Endodermal cell (in vitro differentiated cells): Measurements from ENCODE around the gene ATXN1. TPM values are rescaled to one million over a fixed set of nuclear protein-coding genes. Genes with fewer than 3 reads are reported as not detected.

Source experiments
- DNase-seq: peaks from one replicate; pipeline ENCODE4 v3.0.0-alpha.2; 2017
- H3K27ac ChIP-seq: 2 replicates; pipeline ENCODE4 v1.5.1; 2013; ENCODE audit warnings: mild to moderate bottlenecking, low read depth, low read length, moderate library complexity
- H3K27me3 ChIP-seq: 2 replicates; pipeline ENCODE4 v1.6.1; 2013; ENCODE audit warnings: mild to moderate bottlenecking, low read length, moderate library complexity; ENCODE audit not compliant: insufficient read depth, control insufficient read depth, poor library complexity, severe bottlenecking
- H3K36me3 ChIP-seq: 2 replicates; pipeline ENCODE4 v1.7.0; 2013; ENCODE audit warnings: mild to moderate bottlenecking, low read length, moderate library complexity; ENCODE audit not compliant: control insufficient read depth, insufficient read depth
- H3K4me1 ChIP-seq: one replicate; pipeline ENCODE4 v1.7.0; 2013; ENCODE audit warnings: low read length; ENCODE audit not compliant: control insufficient read depth, insufficient read depth
- H3K4me3 ChIP-seq: 2 replicates; pipeline ENCODE4 v1.5.1; 2013; ENCODE audit warnings: mild to moderate bottlenecking, low read length, moderate library complexity
- H3K9ac ChIP-seq: 2 replicates; pipeline ENCODE4 v1.6.1; 2013; ENCODE audit warnings: mild to moderate bottlenecking, low read length, moderate library complexity; ENCODE audit not compliant: poor library complexity, severe bottlenecking; ENCODE audit errors: extremely low read depth
- H3K9me3 ChIP-seq: 2 replicates; pipeline ENCODE4 v1.6.1; 2013; ENCODE audit warnings: mild to moderate bottlenecking, low read length, moderate library complexity; ENCODE audit not compliant: control insufficient read depth
- H3K27ac Mint-ChIP-seq: 2 replicates; pipeline ENCODE4 v1.8.0; 2020; ENCODE audit warnings: mixed read lengths
- H3K27me3 Mint-ChIP-seq: 2 replicates; pipeline ENCODE4 v1.8.0; 2021; ENCODE audit warnings: mild to moderate bottlenecking, mixed read lengths; ENCODE audit not compliant: insufficient read depth
- H3K36me3 Mint-ChIP-seq: 2 replicates; pipeline ENCODE4 v1.8.0; 2020; ENCODE audit warnings: low read depth, mixed read lengths
- H3K4me1 Mint-ChIP-seq: 2 replicates; pipeline ENCODE4 v1.8.0; 2020; ENCODE audit warnings: mixed read lengths
- H3K4me3 Mint-ChIP-seq: 2 replicates; pipeline ENCODE4 v1.8.0; 2020; ENCODE audit warnings: mild to moderate bottlenecking, moderate library complexity, mixed read lengths
- H3K9me3 Mint-ChIP-seq: 2 replicates; pipeline ENCODE4 v1.8.0; 2020; ENCODE audit warnings: mild to moderate bottlenecking, mixed read lengths
- WGBS, 2 experiments: methylation state at CpG; one replicate each; pipeline versions ENCODE4 v1.1.5 to v1.1.7; 2013; ENCODE audit warnings: missing lambda C conversion rate in 2 of 2, mixed read lengths in 1 of 2; ENCODE audit not compliant: insufficient coverage in 1 of 2, insufficient read length in 1 of 2; 5-methylcytosine and 5-hydroxymethylcytosine counted together
- total RNA-seq, 2 donors: library from RNA; stranded (reverse); fragmentation: NEBNext Ultra II Directional in 1 of 2; extraction: Animal tissue kit (Norgen Biotek cat#: 25700) in 1 of 2; gene quantifications; 2 replicates in 1 of 2; 3 replicates in 1 of 2; pipeline ENCODE4 v1.2.1, GENCODE V29; 2021
- TF ChIP-seq, protein P1 (sequence below): fragments of 200-600 bp; sonication (generic); conservative IDR thresholded peaks from 2 replicates; pipeline ENCODE4 v1.5.0; 2021; ENCODE audit warnings: antibody characterized with exemption, mild to moderate bottlenecking

ATXN1 gene
- total RNA-seq, 2 donors from 2014 or later, result 10.4 to 15.9 TPM

DNA sequence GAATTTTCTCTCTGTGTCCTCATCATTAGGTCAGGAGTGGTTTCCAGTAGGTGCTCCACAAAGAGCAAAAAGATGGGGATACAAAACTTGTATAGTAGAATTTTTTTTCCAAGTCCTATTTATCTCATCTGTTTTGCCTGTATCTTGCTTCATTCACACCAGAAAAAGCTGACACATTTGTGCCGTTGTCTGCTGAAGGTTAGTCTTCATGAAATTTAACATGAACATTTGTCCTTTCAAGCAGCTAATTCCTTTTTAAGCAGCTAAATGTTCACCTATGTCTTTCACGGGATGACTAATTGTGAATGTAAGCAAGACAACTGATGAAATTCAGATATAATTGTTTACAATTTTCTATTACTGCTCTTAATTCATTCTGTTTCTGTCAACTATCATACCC is 83.8 kb downstream of the ATXN1 start:
- 88 to 90% methylated on average over 1 to 2 of the region's 2 CpGs for WGBS, 2 experiments
- Histone ChIP-seq H3K4me3 (no peak overlapping the region), H3K36me3 (no peaks in the 10 kb centered on the region), H3K27ac (no peak overlapping the region), H3K4me1 (no peaks in the 10 kb centered on the region), H3K9ac (no peak overlapping the region), H3K9me3 (no peaks in the 10 kb centered on the region), H3K27me3 (no peaks in the 10 kb centered on the region)
- Mint-ChIP-seq H3K27me3 (no peaks in the 10 kb centered on the region), H3K27ac (no peak overlapping the region), H3K4me1 (peaks cover 12% of the 10 kb centered on the region), H3K9me3 (no peaks in the 10 kb centered on the region), H3K4me3 (no peak overlapping the region), H3K36me3 (peaks cover 2% of the 10 kb centered on the region)
- TF ChIP-seq, protein P1, sequence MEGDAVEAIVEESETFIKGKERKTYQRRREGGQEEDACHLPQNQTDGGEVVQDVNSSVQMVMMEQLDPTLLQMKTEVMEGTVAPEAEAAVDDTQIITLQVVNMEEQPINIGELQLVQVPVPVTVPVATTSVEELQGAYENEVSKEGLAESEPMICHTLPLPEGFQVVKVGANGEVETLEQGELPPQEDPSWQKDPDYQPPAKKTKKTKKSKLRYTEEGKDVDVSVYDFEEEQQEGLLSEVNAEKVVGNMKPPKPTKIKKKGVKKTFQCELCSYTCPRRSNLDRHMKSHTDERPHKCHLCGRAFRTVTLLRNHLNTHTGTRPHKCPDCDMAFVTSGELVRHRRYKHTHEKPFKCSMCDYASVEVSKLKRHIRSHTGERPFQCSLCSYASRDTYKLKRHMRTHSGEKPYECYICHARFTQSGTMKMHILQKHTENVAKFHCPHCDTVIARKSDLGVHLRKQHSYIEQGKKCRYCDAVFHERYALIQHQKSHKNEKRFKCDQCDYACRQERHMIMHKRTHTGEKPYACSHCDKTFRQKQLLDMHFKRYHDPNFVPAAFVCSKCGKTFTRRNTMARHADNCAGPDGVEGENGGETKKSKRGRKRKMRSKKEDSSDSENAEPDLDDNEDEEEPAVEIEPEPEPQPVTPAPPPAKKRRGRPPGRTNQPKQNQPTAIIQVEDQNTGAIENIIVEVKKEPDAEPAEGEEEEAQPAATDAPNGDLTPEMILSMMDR, result no peak
- DNase-seq, result no peak

GRCh38 chr6:16676978-16677377 is 84.3 kb downstream of the ATXN1 start:
- Histone ChIP-seq H3K27me3 (no peaks in the 10 kb centered on the region), H3K9me3 (no peaks in the 10 kb centered on the region), H3K36me3 (no peaks in the 10 kb centered on the region), H3K4me1 (no peaks in the 10 kb centered on the region), H3K4me3 (no peak overlapping the region), H3K27ac (no peak overlapping the region), H3K9ac (no peak overlapping the region)
- Mint-ChIP-seq H3K9me3 (no peaks in the 10 kb centered on the region), H3K4me3 (no peak overlapping the region), H3K4me1 (peaks cover 16% of the 10 kb centered on the region), H3K27ac (peak overlapping the region; percentile 15), H3K27me3 (no peaks in the 10 kb centered on the region), H3K36me3 (no peaks in the 10 kb centered on the region)
- no peak for DNase-seq
- TF ChIP-seq, protein P1, result no peak
- 61 to 80% methylated on average over 1 to 6 of the region's 6 CpGs for WGBS, 2 experiments

- no peaks in the 10 kb centered on the region for H3K27me3 Mint-ChIP-seq
- Histone ChIP-seq H3K4me1 (no peaks in the 10 kb centered on the region), H3K27ac (no peak overlapping the region), H3K36me3 (no peaks in the 10 kb centered on the region), H3K4me3 (no peak overlapping the region), H3K9me3 (no peaks in the 10 kb centered on the region), H3K9ac (no peak overlapping the region), H3K27me3 (no peaks in the 10 kb centered on the region)
- 80% methylated on average over 1 of the region's 2 CpGs; no CpG with 5 or more reads in 1 of the 2 experiments for WGBS, 2 experiments
- H3K4me1 Mint-ChIP-seq, result peaks cover 17% of the 10 kb centered on the region
- no peak overlapping the region for H3K4me3 Mint-ChIP-seq
- TF ChIP-seq, protein P1, result no peak
- no peak for DNase-seq
- no peak overlapping the region for H3K27ac Mint-ChIP-seq
- no peaks in the 10 kb centered on the region for H3K9me3 Mint-ChIP-seq
- H3K36me3 Mint-ChIP-seq, result no peaks in the 10 kb centered on the region
These were observed 84.9 kb downstream of the ATXN1 start for GRCh38 chr6:16676376-16676775.
